NCI-H2196 (cell line): ENCODE measurements around the gene LRRC8E.
"Not testable (repeated sequence)": the region's sequence is repeated elsewhere in the genome, so short reads cannot be mapped to it uniquely, and the experiment has no call there.

Experiments
- DNase-seq: peaks from one replicate; lab custom pipeline; 2025; ENCODE audit not compliant: unreplicated experiment; lab: John Stamatoyannopoulos, UW

Gene LRRC8E

DNA sequence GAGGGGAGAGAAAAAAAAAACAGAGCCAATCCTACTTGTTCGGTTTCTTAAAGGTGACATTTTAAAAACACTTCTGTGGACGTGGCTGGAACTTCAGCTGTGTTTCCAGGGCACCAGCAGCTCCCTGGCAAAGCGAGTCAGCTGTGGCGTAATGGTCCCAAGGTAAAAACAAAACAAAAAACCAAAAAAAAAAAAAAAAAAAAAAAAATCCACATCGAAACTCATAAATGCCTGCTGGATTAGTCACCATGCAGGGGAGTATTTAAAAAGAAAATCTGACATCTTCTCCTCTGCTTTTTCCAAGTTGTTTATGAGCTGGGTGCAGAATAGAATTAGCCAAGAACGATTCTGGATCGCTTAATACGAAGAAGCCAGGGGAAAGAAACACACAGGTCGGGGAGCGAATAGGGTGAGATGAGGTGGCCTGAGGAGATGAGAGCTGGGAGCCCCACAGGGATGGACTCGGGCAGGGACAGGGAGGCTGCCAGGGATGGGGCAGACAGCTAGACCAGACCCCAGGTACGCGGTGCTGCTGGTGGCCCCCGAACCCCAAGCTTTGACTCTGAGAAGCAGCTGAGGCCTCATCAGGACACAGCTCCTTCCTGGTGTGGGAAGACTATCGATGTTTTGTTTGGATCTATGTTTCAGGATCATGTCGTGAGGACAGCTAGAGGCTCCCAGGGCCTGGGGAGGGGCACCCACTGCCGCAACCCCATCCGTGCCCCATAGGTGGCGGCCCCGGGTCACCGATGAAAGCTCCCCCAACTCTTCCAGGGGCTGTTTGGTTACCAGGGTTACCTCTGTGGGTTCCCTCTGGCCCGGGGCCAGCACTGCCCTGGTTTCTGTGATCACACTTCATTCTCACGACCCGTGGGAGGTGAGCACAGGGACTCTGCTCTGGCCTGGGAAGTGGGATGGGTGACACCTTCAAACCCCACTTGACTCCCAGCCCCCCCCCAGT, 40.7 kb downstream of the LRRC8E start:
- peak; percentile 57 for DNase-seq

DNA sequence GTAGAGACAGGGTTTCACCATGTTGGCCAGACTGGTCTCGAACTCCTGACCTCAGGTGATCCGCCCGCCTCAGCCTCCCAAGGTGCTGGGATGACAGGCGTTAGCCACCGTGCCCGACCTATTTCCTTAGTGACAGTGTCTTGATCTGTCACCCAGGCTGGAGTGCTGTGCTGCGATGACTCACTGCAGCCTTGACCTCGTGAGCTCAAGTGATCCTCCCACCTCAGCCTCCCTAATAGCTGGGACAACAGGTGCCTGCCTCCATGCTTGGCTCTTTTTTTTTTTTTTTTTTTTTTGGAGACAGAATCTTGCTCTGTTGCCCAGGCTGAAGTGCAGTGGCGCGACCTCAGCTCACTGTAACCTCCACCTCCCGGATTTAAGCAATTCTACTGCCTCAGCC, 41.7 kb downstream of the LRRC8E start:
- not testable (repeated sequence) for DNase-seq

DNA sequence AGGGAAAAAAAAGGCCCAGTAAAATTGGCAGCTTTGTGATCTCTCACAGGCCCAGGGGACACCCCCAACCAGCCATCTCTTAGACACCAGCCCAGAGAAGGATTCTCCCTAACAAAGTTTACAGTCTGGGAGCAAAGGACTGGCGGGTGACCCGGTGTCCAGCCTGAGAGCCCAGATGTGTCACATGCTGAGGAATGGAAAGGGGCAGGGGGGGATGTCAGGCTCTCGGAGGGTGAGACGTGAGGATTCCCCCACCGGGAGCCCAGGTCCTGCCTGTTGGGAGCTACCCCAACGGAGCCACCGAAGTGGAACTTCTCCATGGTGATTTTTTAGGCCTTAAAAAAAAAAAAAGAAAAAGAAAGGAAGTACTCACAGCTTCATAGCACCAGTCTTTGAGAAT, 42.5 kb downstream of the LRRC8E start:
- no peak for DNase-seq

DNA sequence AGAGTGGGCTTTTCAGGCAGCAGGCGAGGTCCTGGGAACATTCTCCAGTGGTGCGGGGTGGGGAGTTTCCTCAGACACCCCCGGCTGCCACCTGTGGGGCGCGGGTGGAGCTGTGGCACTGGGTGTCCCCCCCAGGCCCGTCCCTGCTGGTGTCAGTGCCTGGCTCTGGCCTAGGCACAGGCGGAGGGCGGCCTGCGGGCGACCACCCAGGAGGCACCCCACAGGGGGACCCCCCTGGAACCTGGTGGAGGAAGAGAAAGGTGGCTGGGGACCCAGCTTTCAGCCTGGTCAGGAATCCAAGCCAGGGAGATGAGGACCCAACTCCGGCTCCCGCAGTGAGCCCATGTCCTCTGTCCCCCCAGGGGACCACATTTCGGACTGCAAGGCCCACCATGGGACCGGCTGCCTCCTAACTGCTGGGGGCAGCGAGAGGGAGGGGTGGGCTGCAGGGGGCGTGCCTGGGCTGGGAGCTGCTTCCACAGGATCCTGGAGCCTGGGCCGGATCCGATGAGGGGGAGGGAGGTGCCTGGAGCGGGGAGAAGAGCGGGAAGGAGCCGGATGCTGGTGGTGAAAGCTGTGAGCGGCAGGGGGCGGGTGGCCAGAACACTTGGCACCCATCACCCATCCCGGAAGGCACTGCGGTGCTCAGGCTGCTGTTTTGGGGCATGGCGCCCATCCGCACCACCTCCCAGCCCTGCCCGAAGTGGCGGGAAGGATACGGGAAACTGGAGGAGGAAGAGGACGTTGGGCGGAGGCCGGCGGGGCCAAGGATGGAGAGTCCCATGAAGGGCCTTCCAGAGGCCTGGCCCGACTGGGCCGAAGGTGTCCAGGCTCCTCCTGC, 43.1 kb downstream of the LRRC8E start:
- no peak for DNase-seq

DNA sequence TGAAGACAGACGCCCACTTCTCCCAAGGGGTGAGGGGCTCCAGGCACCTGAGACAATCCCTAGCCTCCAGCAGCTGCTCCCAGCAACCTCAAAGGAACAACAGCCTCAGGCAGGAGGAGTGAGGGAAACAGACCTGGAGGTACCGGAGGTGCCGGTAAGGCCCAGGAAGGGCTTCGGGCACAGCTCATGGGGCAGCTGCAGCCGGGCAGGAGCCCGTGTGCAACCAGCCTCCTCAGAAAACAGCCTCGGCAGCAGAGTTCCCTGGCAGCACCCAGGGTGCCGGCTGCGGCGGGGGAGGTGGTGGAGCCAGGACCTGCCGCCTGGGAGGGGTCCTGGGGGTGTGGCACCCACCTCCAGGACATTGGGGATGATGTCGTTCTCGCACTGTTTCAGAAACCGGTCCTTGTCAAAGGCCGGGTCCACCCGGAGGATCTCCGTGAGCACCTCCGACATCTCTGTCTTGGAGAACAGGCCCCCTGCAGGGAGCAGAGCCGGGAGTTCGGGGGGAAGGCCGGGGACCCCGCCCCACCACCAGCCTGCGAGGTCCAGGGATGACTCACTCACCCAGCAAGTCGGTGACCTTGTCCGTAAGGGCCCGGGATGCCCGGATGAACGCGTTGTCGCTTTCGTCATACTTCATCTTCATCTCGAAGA, 44.1 kb downstream of the LRRC8E start:
- DNase-seq = no peak

DNA sequence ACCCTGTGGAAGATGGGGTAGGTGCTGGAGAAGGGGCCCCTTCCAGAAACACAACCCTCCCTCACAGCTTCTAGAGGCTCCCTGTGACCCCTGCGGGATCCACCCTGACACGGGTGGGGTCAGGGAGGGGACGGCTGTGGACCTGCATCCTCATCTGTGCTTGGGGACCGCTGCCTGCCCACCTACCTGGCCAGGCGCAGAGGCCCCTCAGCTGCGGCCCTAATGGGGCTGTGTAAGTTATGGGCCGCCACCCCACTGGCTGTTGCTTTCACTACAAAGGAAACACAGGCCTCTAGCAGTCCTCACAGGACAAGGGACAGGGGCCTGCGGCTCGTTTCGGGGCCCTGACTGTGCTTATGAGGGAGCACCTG, 44.6 kb downstream of the LRRC8E start:
- DNase-seq = no peak

DNA sequence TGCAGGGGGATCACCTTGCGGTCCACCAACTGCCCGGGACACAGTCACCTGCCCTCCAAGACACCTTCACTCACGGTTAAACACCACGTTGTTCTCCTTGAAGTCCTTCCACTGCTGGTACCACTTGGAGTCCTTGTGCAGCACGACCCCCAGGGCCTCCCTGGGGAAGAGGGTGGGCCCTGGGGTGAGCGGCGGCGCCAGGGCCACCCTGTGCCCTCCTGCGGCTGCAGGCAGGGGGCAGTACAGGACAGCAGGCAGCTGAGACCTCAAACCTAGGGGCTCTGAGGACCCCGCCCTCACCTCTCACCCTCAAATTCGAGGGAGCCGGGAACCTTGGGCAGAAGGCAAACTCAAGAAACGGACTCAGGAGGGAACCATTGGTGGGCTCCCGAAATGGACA, 45.1 kb downstream of the LRRC8E start:
- no peak for DNase-seq

DNA sequence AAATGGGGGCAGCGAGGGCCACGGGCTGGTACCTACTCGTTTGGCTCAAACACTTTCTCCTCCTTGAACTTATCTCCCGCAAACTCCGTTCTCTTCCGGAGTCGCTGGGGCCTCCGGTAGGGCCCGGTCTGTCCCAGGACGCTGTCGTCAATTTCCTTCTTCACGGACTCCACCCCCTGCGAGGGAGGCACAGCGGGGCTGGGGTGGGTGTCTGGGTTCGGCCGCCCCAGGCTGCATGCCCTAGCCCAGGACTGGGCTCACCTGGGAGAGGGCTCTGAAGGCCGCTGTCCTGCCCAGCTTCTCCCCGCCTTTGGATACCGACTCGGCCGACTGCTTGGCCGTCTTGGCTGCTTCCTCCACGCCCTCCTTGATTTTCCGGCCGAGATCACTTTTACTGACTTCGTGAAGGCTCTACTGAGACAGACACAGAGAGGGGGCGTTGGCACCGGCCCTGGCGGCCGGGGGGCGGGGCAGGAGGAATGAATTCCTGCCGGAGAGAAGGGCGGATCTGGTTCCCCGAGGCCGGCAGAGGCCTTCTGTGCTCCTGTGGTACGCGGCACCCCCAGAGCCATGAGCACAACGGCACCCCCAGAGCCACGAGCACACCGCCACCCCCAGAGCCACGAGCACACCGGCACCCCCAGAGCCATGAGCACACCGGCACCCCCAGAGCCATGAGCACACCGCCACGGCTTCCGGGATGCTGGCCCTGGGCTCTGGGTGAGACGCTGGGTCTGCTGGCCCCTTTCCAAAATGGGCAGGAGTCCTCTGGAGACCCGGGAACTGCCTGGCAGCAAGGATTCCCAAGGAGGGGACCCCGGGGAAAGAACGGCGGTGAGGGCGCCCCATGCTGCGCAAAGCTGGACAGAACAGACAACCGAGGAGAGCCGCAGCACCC, 45.8 kb downstream of the LRRC8E start:
- no peak for DNase-seq

DNA sequence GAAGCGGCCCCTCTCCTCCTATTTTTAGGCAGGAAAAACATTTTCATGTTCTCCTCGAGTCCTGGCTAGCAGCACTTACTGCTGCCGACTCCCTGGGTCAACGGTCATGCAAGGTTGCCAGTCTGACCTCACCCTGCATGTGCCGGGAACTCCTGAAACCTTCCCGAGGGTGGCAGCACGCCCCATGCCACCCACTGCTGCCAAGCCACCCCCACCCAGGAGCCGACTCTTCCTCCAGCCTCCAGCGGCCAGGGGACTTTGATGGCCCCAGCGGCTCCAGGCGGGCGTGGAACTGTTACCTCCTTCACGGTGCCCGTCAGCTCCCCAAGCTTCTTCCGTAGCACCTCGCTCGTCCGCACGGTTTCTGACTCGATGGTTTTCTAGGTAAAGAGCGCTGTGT, 46.5 kb downstream of the LRRC8E start:
- no peak for DNase-seq

DNA sequence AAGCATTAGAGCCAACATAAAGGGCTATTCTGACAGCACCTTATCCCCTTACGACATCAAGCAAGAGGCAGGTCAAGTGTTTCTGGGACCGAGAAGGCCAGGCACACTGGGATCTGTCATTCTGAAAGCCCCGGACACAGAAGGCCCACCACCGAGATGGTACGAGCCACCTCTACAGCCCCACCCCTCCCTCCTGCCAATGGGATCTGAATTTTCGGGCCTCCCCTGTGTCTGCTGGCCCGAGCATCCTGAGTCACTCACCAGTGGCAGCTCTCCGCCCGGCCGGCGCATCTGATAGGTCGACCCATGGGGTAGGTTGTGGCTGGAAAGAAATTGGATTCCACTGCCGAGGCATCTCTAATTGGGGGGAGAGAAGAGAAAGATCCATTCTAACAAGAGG, 52.5 kb downstream of the LRRC8E start:
- DNase-seq = no peak

DNA sequence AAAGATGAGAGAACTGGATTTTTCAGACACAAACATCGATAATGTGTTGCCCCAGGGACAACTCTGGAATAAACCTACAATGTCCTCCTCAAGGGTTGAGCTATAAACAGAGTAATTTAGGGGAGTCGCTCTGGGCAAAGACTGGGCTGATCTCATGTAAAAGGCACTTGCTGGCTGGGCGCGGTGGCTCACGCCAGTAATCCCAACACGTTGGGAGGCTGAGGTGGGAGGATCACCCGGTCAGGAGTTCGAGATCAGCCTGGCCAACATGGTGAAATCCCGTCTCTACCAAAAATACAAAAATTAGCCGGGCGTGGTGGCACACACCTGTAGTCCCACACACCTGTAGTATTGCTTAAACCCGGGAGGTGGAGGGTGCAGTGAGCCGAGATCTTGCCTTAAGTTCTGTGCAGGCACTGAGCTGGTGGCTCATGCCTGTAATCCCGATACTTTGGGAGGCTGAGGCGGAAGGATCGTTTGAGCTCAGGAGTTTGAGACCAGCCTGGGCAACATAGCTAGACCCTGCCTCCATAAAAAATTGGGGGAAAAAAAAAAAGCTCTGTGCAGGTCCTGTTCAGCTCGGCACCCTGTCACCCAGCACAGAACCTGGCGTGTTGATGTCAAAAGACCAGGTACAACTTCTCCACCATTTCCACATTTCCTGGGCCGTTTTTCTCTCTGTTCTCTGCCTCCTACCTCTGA, 53.7 kb downstream of the LRRC8E start:
- no peak for DNase-seq

DNA sequence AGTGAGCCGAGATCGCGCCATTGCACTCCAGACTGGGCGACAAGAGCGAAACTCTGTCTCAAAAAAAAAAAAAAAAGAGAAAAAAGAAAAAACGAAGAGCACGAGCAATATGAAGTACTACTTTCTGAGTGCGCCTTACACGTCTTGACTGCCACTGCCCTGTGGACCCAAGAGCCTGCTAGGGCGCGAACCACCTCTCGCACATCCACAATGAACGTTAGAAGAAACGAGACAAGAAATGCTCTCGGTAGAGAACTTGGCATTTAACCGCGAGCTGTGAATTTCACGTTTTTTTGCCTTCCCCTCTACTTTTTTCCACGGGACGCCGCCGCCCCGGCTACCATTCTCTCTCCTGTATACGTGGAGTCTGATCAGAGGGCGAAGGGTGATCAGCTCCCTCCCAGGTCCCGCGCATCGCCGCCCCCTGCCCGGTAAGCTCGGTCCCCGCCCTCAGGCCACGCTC, 54.7 kb downstream of the LRRC8E start:
- no peak for DNase-seq

DNA sequence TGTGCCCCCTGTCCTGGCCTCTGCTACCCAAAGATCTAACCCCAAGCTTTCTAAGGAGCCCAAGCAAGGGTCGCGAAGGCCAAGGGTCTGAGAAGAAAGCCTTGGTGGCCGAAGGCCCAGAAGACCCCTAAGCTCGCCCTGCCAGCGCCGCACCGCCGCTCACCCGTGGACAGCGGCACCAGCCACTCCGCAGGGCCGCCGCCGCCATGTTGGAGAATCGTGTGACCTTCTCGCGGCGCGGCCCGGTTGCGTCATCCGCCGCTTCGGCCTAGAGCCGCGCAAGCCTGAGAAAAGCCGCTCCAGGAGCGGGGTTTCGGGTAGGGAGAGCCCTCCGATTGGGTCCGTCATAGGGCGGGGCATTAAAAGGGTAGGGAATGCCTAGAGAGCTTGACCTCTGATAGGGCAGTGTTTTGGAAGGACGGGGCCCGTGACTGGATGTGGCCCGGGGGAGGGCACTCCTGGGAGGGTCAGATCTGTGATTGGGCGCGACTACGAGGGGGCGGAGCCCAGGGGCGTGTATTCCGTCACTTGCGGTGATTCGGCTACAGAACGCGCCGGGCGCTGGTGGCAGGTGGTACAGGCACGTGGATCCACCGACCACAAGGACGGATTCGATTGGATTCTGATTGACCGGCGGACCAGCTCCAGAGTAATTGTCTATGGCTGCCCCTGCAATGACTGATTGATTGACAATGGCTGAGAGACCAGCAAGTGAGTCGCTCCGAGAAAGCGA, 55.3 kb downstream of the LRRC8E start, which contains the start of gene TIMM44:
Gene TIMM44, minus strand, starts transcription at position 223 of the 733 bp plus-strand sequence. Its CDS starts 15 bp downstream, at position 208.
- peak; percentile 99 for DNase-seq

DNA sequence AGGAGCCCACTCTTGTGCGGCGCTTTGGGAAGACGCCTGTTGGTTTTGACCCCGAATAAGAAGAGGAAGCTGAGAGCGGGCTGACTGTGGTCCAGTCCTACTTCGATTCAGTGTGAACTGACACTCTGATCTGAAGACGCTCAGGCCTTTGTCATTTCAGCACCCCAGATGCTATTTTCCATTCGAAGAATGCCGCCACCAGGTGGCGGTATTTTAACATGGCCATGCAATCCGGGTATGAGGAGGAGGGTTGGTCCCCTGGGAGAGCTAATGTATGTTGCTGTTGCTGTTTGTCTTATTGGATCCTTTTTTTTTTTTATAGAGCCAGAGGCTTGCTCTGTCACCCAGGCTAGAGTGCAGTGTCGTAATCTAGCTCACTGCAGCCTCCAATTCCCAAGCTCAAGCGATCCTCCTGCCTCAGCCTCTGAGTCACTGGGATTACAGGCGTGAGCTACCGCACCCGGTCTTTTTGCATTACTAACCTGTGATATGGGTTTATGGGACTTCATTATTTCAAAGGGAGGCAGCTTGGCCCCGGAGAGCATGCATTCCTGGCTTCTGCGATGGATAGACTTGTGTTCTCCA, 56.0 kb downstream of the LRRC8E start:
- peak; percentile 92 for DNase-seq

DNA sequence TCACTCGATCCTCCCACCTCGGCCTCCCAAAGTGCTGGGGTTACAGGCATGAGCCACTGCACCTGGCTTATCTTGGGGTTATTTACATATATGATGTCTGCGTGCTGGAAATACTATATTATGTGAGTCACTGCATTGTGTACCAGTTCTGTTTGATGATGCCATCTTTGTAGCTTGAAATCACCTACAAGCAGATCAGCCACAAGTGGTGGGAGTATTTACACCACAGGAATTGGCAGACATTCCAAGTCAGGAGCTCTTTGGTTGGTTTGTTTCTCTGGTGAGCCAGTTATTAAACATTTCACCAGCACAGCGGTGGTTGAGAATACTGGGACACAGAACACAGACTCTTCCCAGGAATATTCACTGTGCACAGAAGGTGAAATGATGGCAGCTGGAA, 59.6 kb downstream of the LRRC8E start:
- no peak for DNase-seq
